ENCODE results near the gene SFR1. TPM values are rescaled to one million over a fixed set of nuclear protein-coding genes. Genes with fewer than 3 reads are reported as not detected.

SFR1 gene
- total and polyA plus RNA-seq, 8 donors = 9.2 to 11.3 (median 10.1) TPM

DNA sequence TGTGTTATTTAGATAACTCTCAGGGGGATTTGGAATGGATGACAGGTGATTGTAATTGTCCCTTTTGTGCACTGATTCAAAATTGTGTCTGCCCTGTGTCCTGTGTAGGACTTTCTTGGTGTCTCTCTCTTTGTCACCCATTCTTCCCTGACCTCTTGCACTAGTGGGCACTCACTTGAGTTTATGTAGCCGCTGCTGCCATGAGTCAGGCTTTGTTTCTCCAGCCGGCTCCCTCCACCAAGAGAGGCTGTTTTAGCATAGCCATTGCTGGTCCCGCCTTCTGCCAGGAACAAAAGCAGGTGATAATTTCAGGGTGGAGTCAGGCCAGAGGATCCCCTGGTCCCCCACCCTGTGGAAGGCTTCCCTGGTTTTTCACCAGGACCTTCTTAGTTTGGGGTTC is 44.7 kb upstream of the SFR1 start:
- Histone ChIP-seq H3K27me3 (peaks cover 0 to 3% of the 10 kb centered on the region in 2 donors), H3K4me1 (no peaks in the 10 kb centered on the region), H3K9me3 (no peaks in the 10 kb centered on the region), H3K36me3 (no peaks in the 10 kb centered on the region), H3K27ac (peak overlapping the region in 1 of 2 donors; percentile 42), H3K4me3 (no peak overlapping the region)
- no peak for DNase-seq
- no peak for ATAC-seq
- intact Hi-C loops (cut with DNase I) = no loop called here
- TF ChIP-seq, protein P1, sequence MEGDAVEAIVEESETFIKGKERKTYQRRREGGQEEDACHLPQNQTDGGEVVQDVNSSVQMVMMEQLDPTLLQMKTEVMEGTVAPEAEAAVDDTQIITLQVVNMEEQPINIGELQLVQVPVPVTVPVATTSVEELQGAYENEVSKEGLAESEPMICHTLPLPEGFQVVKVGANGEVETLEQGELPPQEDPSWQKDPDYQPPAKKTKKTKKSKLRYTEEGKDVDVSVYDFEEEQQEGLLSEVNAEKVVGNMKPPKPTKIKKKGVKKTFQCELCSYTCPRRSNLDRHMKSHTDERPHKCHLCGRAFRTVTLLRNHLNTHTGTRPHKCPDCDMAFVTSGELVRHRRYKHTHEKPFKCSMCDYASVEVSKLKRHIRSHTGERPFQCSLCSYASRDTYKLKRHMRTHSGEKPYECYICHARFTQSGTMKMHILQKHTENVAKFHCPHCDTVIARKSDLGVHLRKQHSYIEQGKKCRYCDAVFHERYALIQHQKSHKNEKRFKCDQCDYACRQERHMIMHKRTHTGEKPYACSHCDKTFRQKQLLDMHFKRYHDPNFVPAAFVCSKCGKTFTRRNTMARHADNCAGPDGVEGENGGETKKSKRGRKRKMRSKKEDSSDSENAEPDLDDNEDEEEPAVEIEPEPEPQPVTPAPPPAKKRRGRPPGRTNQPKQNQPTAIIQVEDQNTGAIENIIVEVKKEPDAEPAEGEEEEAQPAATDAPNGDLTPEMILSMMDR (IDR thresholded peaks at IDR 0.05) = no peak

DNA sequence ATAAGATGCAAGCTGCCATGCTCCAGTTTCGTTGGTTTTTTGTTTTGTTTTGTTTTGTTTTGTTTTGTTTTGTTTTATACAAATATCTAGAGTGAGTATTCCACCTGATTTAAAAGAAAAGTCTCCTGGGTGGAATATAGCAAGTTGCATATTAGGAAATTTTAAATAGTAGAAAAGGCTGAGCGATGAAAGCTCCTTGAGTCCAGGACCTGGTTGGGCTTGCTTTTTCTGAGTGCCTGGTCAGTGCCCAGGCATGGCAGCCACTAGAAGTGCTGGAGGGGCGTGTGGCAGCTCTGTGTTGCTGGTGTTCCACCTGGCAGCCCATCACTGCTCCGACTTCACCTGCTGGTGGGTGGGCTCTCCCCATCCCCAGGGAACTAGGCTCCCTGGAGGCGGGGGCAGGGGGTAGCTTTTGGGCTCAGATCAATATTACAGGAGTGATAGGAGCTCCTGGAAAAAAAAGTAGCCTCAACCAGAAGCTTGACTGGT is 44.3 kb upstream of the SFR1 start:
- Histone ChIP-seq H3K36me3 (no peaks in the 10 kb centered on the region), H3K27me3 (peaks cover 0 to 3% of the 10 kb centered on the region in 2 donors), H3K4me3 (no peak overlapping the region), H3K9me3 (no peaks in the 10 kb centered on the region), H3K27ac (peak overlapping the region in 1 of 2 donors; percentile 42), H3K4me1 (no peaks in the 10 kb centered on the region)
- TF ChIP-seq, protein P1 (IDR thresholded peaks at IDR 0.05) = no peak
- intact Hi-C loops (cut with DNase I) = no loop called here
- ATAC-seq = no peak
- DNase-seq = no peak

DNA sequence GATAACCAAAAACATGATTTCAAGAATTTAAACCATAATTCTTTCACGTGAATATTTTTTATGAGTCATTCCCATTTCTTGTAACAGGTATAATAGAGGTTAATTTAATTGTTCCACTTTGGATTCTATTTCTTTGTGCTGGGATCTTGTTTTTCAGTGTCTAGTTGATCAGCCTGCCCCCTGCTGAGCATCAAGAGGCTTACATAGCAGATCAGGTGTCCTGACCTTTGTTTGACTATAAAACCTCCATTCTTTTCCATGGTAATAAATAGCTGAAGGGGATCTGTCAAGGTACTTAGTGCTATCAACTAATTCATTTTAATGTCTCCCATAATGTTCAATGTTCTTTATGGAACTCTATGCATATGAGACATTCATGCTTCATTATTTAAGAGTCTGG is 41.2 kb upstream of the SFR1 start:
- no peaks in the 10 kb centered on the region for H3K4me1 ChIP-seq
- ATAC-seq (peak; percentile 11), DNase-seq (no peak)
- intact Hi-C loops (cut with DNase I) = no loop called here
- H3K9me3 ChIP-seq = no peaks in the 10 kb centered on the region
- peaks cover 0 to under 1% of the 10 kb centered on the region in 2 donors for H3K27me3 ChIP-seq
- no peaks in the 10 kb centered on the region for H3K36me3 ChIP-seq
- no peak overlapping the region for H3K27ac ChIP-seq
- H3K4me3 ChIP-seq = no peak overlapping the region
- TF ChIP-seq, protein P1 (IDR thresholded peaks at IDR 0.05) = peak in 1 of 2 donors; percentile 33

DNA sequence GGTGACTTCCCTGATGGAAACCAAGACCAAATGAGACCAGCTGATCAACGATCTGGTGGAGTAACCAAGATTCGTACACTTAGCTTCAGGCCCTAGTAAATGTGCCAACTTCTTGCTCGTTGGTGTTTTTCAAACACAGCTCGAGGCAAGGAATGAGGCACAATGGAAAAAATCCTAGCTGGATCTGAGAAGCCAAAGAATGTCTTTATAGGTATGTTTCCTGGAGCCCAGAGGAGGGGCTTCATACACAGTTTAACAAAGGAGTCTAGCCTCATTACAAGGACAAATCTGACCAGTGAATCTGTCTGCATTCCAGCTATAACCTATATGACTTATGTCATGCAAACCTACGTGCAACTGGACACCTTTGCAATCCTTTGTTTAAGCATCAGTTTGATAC is 40.0 kb upstream of the SFR1 start:
- Histone ChIP-seq H3K36me3 (no peaks in the 10 kb centered on the region), H3K9me3 (no peaks in the 10 kb centered on the region), H3K4me3 (no peak overlapping the region), H3K27ac (no peak overlapping the region), H3K27me3 (no peaks in the 10 kb centered on the region), H3K4me1 (no peaks in the 10 kb centered on the region)
- intact Hi-C loops (cut with DNase I) = no loop called here
- DNase-seq (no peak), ATAC-seq (no peak)
- TF ChIP-seq, protein P1 (IDR thresholded peaks at IDR 0.05) = no peak

DNA sequence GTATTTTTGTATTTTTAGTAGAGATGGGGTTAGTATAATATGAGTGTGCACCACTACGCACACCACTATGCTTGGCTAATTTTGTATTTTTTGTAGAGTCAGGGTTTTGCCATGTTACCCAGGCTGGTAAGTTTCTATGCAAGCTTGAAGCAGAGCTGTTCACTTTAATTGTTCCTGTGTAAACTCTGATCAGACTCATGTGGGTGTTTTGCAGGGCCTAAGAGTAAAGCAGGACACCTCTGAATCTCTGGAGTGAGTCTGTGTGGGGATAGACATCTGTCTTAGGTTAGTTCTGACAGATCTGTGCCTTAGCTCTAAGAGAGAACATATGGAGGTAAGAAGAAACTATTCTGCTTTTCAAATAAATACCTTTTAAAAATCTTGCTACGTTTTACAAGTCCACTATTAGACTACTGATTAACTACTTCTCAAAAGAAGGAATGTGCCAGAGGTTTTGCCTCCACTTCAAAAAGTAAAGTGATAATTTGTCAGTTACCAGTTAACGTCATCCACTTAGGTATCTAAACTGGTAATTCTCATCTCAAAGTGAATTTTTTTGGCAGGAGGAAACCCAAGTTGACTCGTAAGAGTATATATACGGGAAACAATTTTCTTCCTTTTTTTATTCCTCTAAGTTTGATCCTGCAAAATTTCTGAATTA is 37.4 kb upstream of the SFR1 start:
- peak; percentile 77 for ATAC-seq
- Histone ChIP-seq H3K27me3 (no peaks in the 10 kb centered on the region), H3K4me1 (no peaks in the 10 kb centered on the region), H3K4me3 (no peak overlapping the region), H3K36me3 (no peaks in the 10 kb centered on the region), H3K9me3 (no peaks in the 10 kb centered on the region), H3K27ac (peak overlapping the region in 1 of 2 donors; percentile 54)
- TF ChIP-seq, protein P1 (IDR thresholded peaks at IDR 0.05) = no peak
- intact Hi-C loops (cut with DNase I) = no loop called here
- DNase-seq = peak in 1 of 4 donors; percentile 21

Measured in left lung (tissue), 10 donors.